NT2/D1 (cell line): Measurements from ENCODE around the gene WDR31.

Experiments used
- DNase-seq: peaks from one replicate; pipeline ENCODE4 v3.0.0-alpha.2; 2011; ENCODE audit warnings: low read depth, low spot score
- H3K27me3 ChIP-seq: 2 replicates; pipeline ENCODE4 v1.6.0; 2011; ENCODE audit warnings: mild to moderate bottlenecking; ENCODE audit not compliant: insufficient read length, insufficient read depth
- H3K36me3 ChIP-seq: 2 replicates; pipeline ENCODE4 v1.6.1; 2011; ENCODE audit warnings: mild to moderate bottlenecking, low read length, mixed read lengths; ENCODE audit not compliant: insufficient read depth, insufficient read length
- H3K4me1 ChIP-seq: 2 replicates; pipeline ENCODE4 v1.5.1; 2011; ENCODE audit not compliant: insufficient read depth, insufficient read length
- H3K4me3 ChIP-seq: 2 replicates; pipeline ENCODE4 v1.5.1; 2011; ENCODE audit warnings: low read depth; ENCODE audit not compliant: insufficient read length
- H3K9ac ChIP-seq: 2 replicates; pipeline ENCODE4 v1.6.0; 2011; ENCODE audit warnings: low read depth; ENCODE audit not compliant: insufficient read length
- H3K9me3 ChIP-seq: 2 replicates; pipeline ENCODE4 v1.5.1; 2011; ENCODE audit warnings: mild to moderate bottlenecking, low read length; ENCODE audit not compliant: insufficient read depth
- SUZ12 ChIP-seq: IDR thresholded peaks from 2 replicates; pipeline ENCODE4 v1.6.1; 2011; ENCODE audit not compliant: insufficient read length, insufficient read depth; ENCODE audit errors: extremely low read depth
- YY1 ChIP-seq: IDR thresholded peaks from 2 replicates; pipeline ENCODE4 v1.6.1; 2011; ENCODE audit not compliant: insufficient read length, insufficient read depth
- ZNF274 ChIP-seq: IDR thresholded peaks from 2 replicates; pipeline ENCODE4 v1.6.1; 2011; ENCODE audit warnings: mild to moderate bottlenecking, low read depth, low read length

WDR31 gene

DNA sequence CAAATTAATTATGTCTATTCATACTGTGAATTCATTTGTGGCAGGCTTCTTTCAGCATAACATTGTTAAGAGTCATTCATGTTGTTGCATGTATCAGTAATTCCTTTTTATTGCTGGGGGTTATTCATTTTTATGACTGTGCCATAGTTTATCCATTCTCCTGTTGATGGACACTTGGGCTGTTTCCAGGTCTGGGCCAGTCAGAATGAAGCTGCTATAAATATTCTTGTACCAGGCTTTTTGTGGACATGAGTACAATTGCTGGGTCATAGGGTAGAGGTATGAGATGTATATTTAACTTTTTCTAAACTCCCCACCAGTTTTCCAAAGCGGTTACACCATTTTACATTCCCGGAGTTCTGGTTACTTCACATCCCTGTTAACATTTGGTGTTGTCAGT, 51.0 kb downstream of the WDR31 start:
- peaks cover 94% of the 10 kb centered on the region for H3K36me3 ChIP-seq
- H3K27me3 ChIP-seq = no peaks in the 10 kb centered on the region
- TF ChIP-seq SUZ12 (no peak), ZNF274 (no peak), YY1 (no peak)
- H3K9ac ChIP-seq = no peak overlapping the region
- no peak for DNase-seq
- H3K4me1 ChIP-seq = no peaks in the 10 kb centered on the region
- no peak overlapping the region for H3K4me3 ChIP-seq
- no peaks in the 10 kb centered on the region for H3K9me3 ChIP-seq

DNA sequence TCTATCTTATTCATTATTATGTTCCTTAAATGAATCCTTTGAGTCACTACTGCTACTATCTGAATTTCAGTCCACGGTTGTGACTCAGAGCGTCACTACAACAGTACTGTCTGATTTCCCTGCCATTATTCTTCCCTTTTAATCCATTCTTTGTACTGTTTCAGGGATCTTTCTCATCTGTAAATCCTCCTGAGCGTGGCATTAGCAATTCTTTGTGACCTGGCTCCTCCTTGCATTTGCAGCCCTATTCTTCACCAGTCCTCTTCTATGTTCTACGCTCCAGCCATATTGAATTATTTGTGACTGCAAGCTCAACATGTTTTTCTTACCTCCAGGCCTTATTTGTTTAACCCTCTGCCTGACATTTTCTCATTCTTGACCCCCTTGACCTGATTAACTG, 58.7 kb downstream of the WDR31 start:
- DNase-seq = no peak
- Histone ChIP-seq H3K9me3 (no peaks in the 10 kb centered on the region), H3K4me1 (peaks cover under 1% of the 10 kb centered on the region), H3K27me3 (no peaks in the 10 kb centered on the region), H3K36me3 (peaks cover 92% of the 10 kb centered on the region), H3K4me3 (no peak overlapping the region), H3K9ac (no peak overlapping the region)
- TF ChIP-seq SUZ12 = no peak
- no peak for TF ChIP-seq ZNF274
- TF ChIP-seq YY1 = no peak

DNA sequence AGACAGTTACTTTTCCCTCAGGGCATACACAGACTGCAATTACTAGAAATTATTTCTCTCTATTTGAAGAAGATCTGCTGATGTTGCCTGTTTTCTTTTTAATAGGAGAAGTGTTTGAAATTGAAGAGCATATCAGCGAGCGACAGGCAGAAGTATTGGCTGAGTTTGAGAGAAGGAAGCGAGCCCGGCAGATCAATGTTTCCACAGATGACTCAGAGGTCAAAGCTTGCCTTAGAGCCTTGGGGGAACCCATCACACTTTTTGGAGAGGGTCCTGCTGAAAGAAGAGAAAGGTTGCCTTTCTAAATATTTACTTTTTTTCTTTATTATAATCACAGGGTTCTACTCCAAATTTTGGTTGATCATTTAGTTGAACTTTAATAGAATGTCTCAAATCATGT, 61.2 kb downstream of the WDR31 start:
- Histone ChIP-seq H3K27me3 (no peaks in the 10 kb centered on the region), H3K4me3 (no peak overlapping the region), H3K9ac (no peak overlapping the region), H3K36me3 (peaks cover 72% of the 10 kb centered on the region), H3K9me3 (no peaks in the 10 kb centered on the region), H3K4me1 (peaks cover 2% of the 10 kb centered on the region)
- DNase-seq = no peak
- TF ChIP-seq ZNF274 (no peak), YY1 (no peak), SUZ12 (no peak)

DNA sequence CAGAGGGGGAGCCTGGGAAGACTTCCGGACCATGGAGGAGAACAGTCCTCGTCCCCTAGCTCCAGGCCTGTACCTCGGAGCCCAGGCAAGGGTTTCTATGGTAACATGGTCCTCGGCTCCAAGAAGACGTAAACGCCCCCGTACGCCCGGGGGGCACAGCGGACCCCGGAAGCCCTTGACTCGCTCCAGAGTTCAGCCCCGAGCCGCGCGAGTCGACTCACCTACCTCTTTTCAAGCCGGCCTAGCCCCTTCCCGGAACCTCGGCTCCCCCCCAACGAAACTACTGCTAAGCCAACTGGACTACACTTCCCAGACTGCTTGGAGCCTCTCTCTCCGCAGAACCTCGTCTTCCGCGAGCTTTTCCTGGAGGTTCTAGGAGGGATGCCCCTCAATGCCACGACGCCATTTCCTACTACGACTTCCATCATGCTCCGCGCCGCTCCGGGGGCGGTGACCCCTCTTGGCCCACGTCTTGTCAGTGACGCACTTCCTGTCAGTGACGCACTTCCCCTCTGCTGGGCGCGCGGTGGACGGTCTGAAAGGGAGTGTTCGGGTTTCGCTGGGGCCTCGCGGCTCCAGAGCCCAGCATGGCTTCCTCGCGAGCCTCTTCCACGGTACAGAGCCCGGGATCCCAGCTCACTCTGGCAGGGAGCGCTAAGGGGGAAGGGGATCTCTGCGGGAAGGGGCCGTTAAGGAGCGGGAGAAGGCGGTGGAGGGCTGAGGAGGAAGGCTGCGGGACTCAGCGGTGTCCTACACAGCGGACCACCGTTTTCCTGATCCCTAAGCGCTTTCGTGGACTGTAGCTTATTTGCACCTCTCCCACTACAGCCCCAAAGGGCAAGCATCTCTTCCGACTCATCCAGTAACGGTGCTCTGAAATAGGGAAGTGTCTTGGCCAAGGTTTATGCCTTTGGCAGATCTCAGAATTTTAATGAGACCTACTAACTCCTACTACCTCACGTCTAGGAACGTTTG, 64.6 kb downstream of the WDR31 start, which contains the start of the genes CDC26 and PRPF4:
CDC26 (minus strand) TSS at position 416 of the 975 bp plus-strand sequence. CDS start 3,065 bp downstream, outside the sequence.
PRPF4 (plus strand) TSS at position 502 of the 975 bp plus-strand sequence; CDS start at position 588, 86 bp downstream.
- Histone ChIP-seq H3K4me1 (peaks cover 2% of the 10 kb centered on the region), H3K36me3 (peaks cover 71% of the 10 kb centered on the region), H3K27me3 (no peaks in the 10 kb centered on the region), H3K4me3 (peak within 1 kb of the TSS; percentile 98), H3K9me3 (no peaks in the 10 kb centered on the region), H3K9ac (peak within 1 kb of the TSS; percentile 98)
- DNase-seq = peak; percentile 98
- TF ChIP-seq YY1 = peak; percentile 45
- no peak for TF ChIP-seq SUZ12
- no peak for TF ChIP-seq ZNF274

DNA sequence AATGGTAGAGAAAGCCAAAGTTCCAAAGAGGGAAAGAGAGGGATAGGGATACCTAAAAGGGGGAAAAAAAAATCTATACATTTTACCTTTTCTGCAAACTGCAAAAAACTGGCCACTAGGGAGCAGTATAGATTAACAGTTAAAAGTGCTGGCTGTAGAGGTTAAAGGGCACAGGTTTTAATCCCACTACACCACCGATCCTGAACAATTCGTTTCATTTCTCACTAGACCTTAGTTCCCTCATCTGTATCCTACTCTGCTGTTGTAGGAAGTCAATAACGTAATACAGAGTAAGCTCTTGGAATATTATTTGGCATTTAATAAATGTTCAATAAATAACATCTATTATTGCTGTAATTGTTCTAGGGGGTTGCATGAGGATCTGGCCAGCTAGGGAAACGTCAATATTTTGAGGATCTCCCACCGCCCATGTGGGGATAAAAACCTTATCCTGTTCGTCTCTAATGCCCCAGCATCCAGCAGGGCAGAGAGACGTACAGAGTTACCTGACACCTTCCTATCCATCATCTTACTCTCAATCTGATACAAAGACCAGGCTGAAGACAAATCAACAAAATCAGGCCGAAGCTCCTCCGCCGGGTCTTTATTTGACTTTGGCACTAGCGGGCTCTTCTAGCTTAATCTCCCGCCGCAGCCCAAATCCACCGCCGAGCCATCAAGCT, 65.5 kb downstream of the WDR31 start:
- no peaks in the 10 kb centered on the region for H3K27me3 ChIP-seq
- H3K9me3 ChIP-seq = no peaks in the 10 kb centered on the region
- peaks cover 2% of the 10 kb centered on the region for H3K4me1 ChIP-seq
- peak; percentile 51 for DNase-seq
- H3K36me3 ChIP-seq = peaks cover 71% of the 10 kb centered on the region
- H3K9ac ChIP-seq = peak overlapping the region; percentile 98
- TF ChIP-seq ZNF274 (no peak), YY1 (no peak), SUZ12 (no peak)
- H3K4me3 ChIP-seq = peak overlapping the region; percentile 98

DNA sequence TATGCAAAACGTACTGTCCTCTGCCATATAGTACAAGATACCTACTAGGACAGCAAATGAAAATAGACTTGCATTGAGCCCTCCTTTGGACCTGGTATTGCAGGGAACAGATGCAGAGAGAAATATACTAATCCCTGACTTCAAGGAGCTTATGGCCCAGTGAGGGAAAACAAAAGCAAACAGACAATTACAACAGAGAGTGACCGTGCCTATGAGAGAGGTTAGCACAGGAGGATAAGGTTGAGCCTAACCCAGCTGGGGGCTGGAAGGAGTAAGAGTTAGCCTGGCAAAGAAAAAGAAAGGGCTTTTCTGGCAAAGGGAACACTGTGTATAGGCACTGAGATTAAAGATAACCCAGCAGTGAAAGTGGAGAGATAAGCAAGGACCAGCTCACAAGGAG, 70.2 kb downstream of the WDR31 start:
- no peak for DNase-seq
- Histone ChIP-seq H3K4me1 (no peaks in the 10 kb centered on the region), H3K9me3 (no peaks in the 10 kb centered on the region), H3K9ac (no peak overlapping the region), H3K4me3 (no peak overlapping the region), H3K27me3 (no peaks in the 10 kb centered on the region), H3K36me3 (peaks cover 69% of the 10 kb centered on the region)
- no peak for TF ChIP-seq SUZ12
- no peak for TF ChIP-seq ZNF274
- TF ChIP-seq YY1 = no peak

DNA sequence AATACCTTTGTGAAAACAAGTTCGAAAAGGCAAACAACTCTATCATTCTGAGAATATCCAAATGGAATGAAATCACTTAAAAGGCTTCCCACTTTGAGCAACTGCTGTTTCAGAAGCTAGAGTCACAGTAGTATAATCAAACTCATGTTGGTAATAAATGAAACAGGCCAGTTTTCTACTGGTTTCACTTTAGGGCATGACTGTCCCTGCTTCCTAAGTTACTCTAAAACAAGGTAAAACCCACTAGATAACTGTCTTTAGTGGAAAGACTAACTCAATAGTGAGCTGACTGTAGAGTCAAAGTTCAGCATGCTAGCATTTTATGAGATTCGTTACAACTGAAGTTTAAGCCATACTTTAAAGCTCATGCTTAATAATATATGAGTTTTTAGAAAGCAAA, 70.7 kb downstream of the WDR31 start:
- no peak for DNase-seq
- TF ChIP-seq SUZ12 (no peak), ZNF274 (no peak), YY1 (no peak)
- no peaks in the 10 kb centered on the region for H3K4me1 ChIP-seq
- H3K4me3 ChIP-seq = no peak overlapping the region
- H3K36me3 ChIP-seq = peaks cover 70% of the 10 kb centered on the region
- no peaks in the 10 kb centered on the region for H3K9me3 ChIP-seq
- H3K27me3 ChIP-seq = no peaks in the 10 kb centered on the region
- no peak overlapping the region for H3K9ac ChIP-seq
